HCT116 (cell line): ENCODE data around the gene XK. TPM values are rescaled to one million over a fixed set of nuclear protein-coding genes. Genes with fewer than 3 reads are reported as not detected.

Experiments
- ATAC-seq: fragments of 200-7000 bp; cut with Tn5 transposase; 2 replicates; pipeline ENCODE4 v1.9.1; 2020; ENCODE audit warnings: mild to moderate bottlenecking, moderate library complexity
- BruUV-seq: library from RNA; stranded (reverse); fragments of 400-500 nt; replicated peaks from 2 replicates; lab custom pipeline; 2021; lab: Mats Ljungman, UMichigan
- CTCF ChIA-PET: fragments of 300-600 bp; sonication (Branson Sonifier 250); formaldehyde crosslinking; loops from one replicate; lab custom pipeline; 2021; ENCODE audit warnings: antibody characterized with exemption; lab: Charles Lee
- POLR2A ChIA-PET: fragments of 300-600, 350-600 bp; sonication (Branson Sonifier 250); formaldehyde crosslinking; loops from one replicate; lab custom pipeline; 2021; ENCODE audit warnings: antibody characterized with exemption; lab: Charles Lee
- RAD21 ChIA-PET, 2 experiments: fragments of 300-600 bp; sonication (Branson Sonifier 250); formaldehyde crosslinking; loops; one replicate each; lab custom pipeline; 2023; ENCODE audit warnings: low total read pairs in 2 of 2; ENCODE audit not compliant: uncharacterized antibody in 2 of 2, unreplicated experiment in 2 of 2, low non-redundant PET in 1 of 2; lab: Charles Lee
- DNase-seq: peaks from one replicate; pipeline ENCODE4 v3.0.0-alpha.2; 2010; ENCODE audit warnings: low read depth, low spot score
- H2AFZ ChIP-seq: fragments of 200-600 bp; shearing (Covaris generic), sonication (generic); 2 replicates; pipeline ENCODE4 v1.6.1; 2017; ENCODE audit warnings: low read depth, mixed run types, mixed read lengths, antibody characterized with exemption, low read length; ENCODE audit not compliant: poor library complexity, severe bottlenecking
- H3K27ac ChIP-seq: 2 replicates; pipeline ENCODE4 v1.5.1; 2012; ENCODE audit warnings: low read depth, low read length
- H3K27me3 ChIP-seq: fragments of 200-600 bp; sonication (generic); 2 replicates; pipeline ENCODE4 v1.6.1; 2016; ENCODE audit warnings: mixed run types, low read length, mixed read lengths; ENCODE audit not compliant: insufficient read depth
- H3K36me3 ChIP-seq, 2 experiments: fragments of 200-500 bp in 1 of 2; fragments of 200-600 bp in 1 of 2; sonication (Bioruptor generic) in 1 of 2; sonication (generic) in 1 of 2; 2 replicates each; pipeline versions ENCODE4 v1.5.1 to v1.6.1; 2014 to 2016; ENCODE audit warnings: low read length in 2 of 2, inconsistent platforms in 1 of 2, mixed read lengths in 1 of 2, mixed run types in 1 of 2; ENCODE audit not compliant: insufficient read depth in 2 of 2, control insufficient read depth in 1 of 2
- H3K4me1 ChIP-seq, 2 experiments: fragments of 200-600 bp in 1 of 2; sonication (generic) in 1 of 2; 2 replicates each; pipeline versions ENCODE4 v1.5.1 to v1.6.1; 2012 to 2017; ENCODE audit warnings: low read length in 2 of 2, inconsistent platforms in 1 of 2, mild to moderate bottlenecking in 1 of 2, mixed read lengths in 1 of 2, mixed run types in 1 of 2, moderate library complexity in 1 of 2; ENCODE audit not compliant: insufficient read depth in 2 of 2, control insufficient read depth in 1 of 2
- H3K4me2 ChIP-seq: fragments of 200-600 bp; sonication (generic); 2 replicates; pipeline ENCODE4 v1.6.1; 2017; ENCODE audit warnings: mixed run types, low read length, mixed read lengths
- H3K4me3 ChIP-seq, 2 experiments: fragments of 200-600 bp in 1 of 2; sonication (generic) in 1 of 2; replicated peaks in 1 of 2; 2 replicates each; pipeline ENCODE4 v1.5.1; 2011 to 2016; ENCODE audit warnings: low read length in 2 of 2, control low read depth in 1 of 2, low read depth in 1 of 2, mild to moderate bottlenecking in 1 of 2, mixed read lengths in 1 of 2, mixed run types in 1 of 2
- H3K79me2 ChIP-seq: fragments of 200-600 bp; sonication (generic); 2 replicates; pipeline ENCODE4 v1.6.1; 2017; ENCODE audit warnings: mild to moderate bottlenecking, mixed run types, low read length, moderate library complexity, mixed read lengths; ENCODE audit not compliant: insufficient read depth
- H3K9ac ChIP-seq: fragments of 200-600 bp; sonication (generic); 2 replicates; pipeline ENCODE4 v1.6.1; 2016; ENCODE audit warnings: low read length, mixed read lengths
- H3K9me2 ChIP-seq: fragments of 200-600 bp; sonication (generic), shearing (Covaris generic); 2 replicates; pipeline ENCODE4 v1.6.1; 2017; ENCODE audit warnings: mixed run types, mild to moderate bottlenecking, moderate library complexity; ENCODE audit not compliant: insufficient read depth
- H3K9me3 ChIP-seq, 2 experiments: fragments of 200-500 bp in 1 of 2; fragments of 200-600 bp in 1 of 2; sonication (Bioruptor generic) in 1 of 2; sonication (generic) in 1 of 2; 2 replicates each; pipeline ENCODE4 v1.6.1; 2014 to 2017; ENCODE audit warnings: low read length in 2 of 2, mixed read lengths in 2 of 2, inconsistent platforms in 1 of 2, low read depth in 1 of 2, mild to moderate bottlenecking in 1 of 2, mixed run types in 1 of 2, moderate library complexity in 1 of 2; ENCODE audit not compliant: control insufficient read depth in 1 of 2, insufficient read depth in 1 of 2
- H4K20me1 ChIP-seq: fragments of 200-600 bp; sonication (generic), shearing (Covaris generic); 2 replicates; pipeline ENCODE4 v1.6.1; 2017; ENCODE audit warnings: mixed run types, mild to moderate bottlenecking, moderate library complexity; ENCODE audit not compliant: insufficient read depth
- CTCF ChIP-seq, 3 experiments: fragments of 200-600 bp in 1 of 3; sonication (generic) in 1 of 3; IDR thresholded peaks in 2 of 3; conservative IDR thresholded peaks in 1 of 3; 2 replicates each; pipeline ENCODE4 v1.5.1; 2012 to 2017; ENCODE audit warnings: low read depth in 2 of 3, low read length in 2 of 3, antibody characterized with exemption in 1 of 3, borderline replicate concordance in 1 of 3, control low read depth in 1 of 3, mild to moderate bottlenecking in 1 of 3, mixed read lengths in 1 of 3, mixed run types in 1 of 3, moderate library complexity in 1 of 3; ENCODE audit not compliant: insufficient read depth in 1 of 3
- EZH2 ChIP-seq: fragments of 200-600 bp; sonication (generic); IDR thresholded peaks from 2 replicates; pipeline ENCODE4 v1.6.1; 2017; ENCODE audit warnings: antibody characterized with exemption, mixed run types
- TCF7L2 ChIP-seq: IDR thresholded peaks from 2 replicates; pipeline ENCODE4 v1.7.0; 2011; ENCODE audit warnings: borderline replicate concordance, inconsistent platforms; ENCODE audit not compliant: insufficient read depth, insufficient read length; ENCODE audit errors: extremely low read depth
- intact Hi-C: fragments of 100-400 bp; cut with micrococcal nuclease; formaldehyde crosslinking; loops from 2 replicates; pipeline ENCODE4 v1.10.0; 2022
- total RNA-seq: library from RNA; stranded (reverse); gene quantifications from one replicate; pipeline ENCODE4 v1.2.1, GENCODE V29; 2021; ENCODE audit not compliant: unreplicated experiment

Gene XK
- total RNA-seq, 1 experiment from 2014 or later: 2.6 TPM

GRCh38 chrX:37651921-37652452 is 33.6 kb upstream of the XK start:
- Histone ChIP-seq H3K36me3 (no peaks in the 10 kb centered on the region), H3K9me2 (no peaks in the 10 kb centered on the region), H3K27me3 (no peaks in the 10 kb centered on the region), H3K4me3 (no peak overlapping the region), H2AFZ (no peak overlapping the region), H3K27ac (no peak overlapping the region), H3K9ac (no peak overlapping the region), H3K9me3 (no peaks in the 10 kb centered on the region), H3K4me1 (no peaks in the 10 kb centered on the region), H3K4me2 (no peak overlapping the region), H4K20me1 (no peaks in the 10 kb centered on the region), H3K79me2 (no peaks in the 10 kb centered on the region)
- ATAC-seq: no peak
- ChIA-PET CTCF (no interaction called here), POLR2A (no interaction called here), RAD21 (interaction anchor here in 1 of 2 experiments (0.6 kb wide), 1 partner anchor 227 kb away, joined by 3 read pairs; no protein-coding TSS in a partner anchor)
- intact Hi-C loops: no loop called here
- no peak for DNase-seq
- no TSS peak for BruUV-seq
- no peak for TF ChIP-seq EZH2

- no peaks in the 10 kb centered on the region for H3K9me3 ChIP-seq
- intact Hi-C loops: no loop called here
- no peaks in the 10 kb centered on the region for H3K9me2 ChIP-seq
These were observed 32.9 kb upstream of the XK start for GRCh38 chrX:37652589-37653231.

More at GRCh38 chrX:37652589-37653231, 32.9 kb upstream of the XK start:
- RAD21 ChIA-PET: no interaction called here
- Histone ChIP-seq H3K36me3 (no peaks in the 10 kb centered on the region), H2AFZ (no peak overlapping the region), H4K20me1 (no peaks in the 10 kb centered on the region), H3K27ac (no peak overlapping the region), H3K79me2 (no peaks in the 10 kb centered on the region), H3K4me2 (no peak overlapping the region)
- POLR2A ChIA-PET: no interaction called here
- no TSS peak for BruUV-seq
- TF ChIP-seq CTCF (IDR thresholded peaks at IDR 0.05 in 2 of 3, conservative IDR thresholded peaks at IDR 0.05 in 1 of 3; ENCODE audit: borderline replicate concordance in 1 of 3, insufficient read depth in 1 of 3, low read depth in 2 of 3, low read length in 2 of 3) (no peak), TCF7L2 (no peak)
- TF ChIP-seq, all 23 proteins: peak for 0
- Histone ChIP-seq H3K27me3 (no peaks in the 10 kb centered on the region), H3K4me3 (no peak overlapping the region), H3K9ac (no peak overlapping the region), H3K4me1 (no peaks in the 10 kb centered on the region)
- DNase-seq: no peak
- ATAC-seq: no peak
- CTCF ChIA-PET: no interaction called here
